Lung (tissue), 12 donors: ENCODE measurements around the gene TFCP2. TPM values are rescaled to one million over a fixed set of nuclear protein-coding genes. Genes with fewer than 3 reads are reported as not detected.

Experiments used
- ATAC-seq: fragments of 200-7000 bp; cut with Tn5 transposase; one replicate; pipeline ENCODE4 v1.9.1; 2020; ENCODE audit warnings: moderate number of reproducible peaks; ENCODE audit not compliant: insufficient read depth, low FRiP score
- DNase-seq, 3 donors: peaks; one replicate each; pipeline ENCODE4 v3.0.0-alpha.2; 2013 to 2017
- H3K27ac ChIP-seq, 2 donors: one replicate each; pipeline ENCODE4 v1.5.1; 2013; ENCODE audit warnings: mild to moderate bottlenecking in 2 of 2, moderate library complexity in 2 of 2, control low read depth in 1 of 2, inconsistent platforms in 1 of 2, low read depth in 1 of 2, low read length in 1 of 2
- H3K27me3 ChIP-seq, 3 donors: one replicate each; pipeline ENCODE4 v1.5.1; 2013; ENCODE audit warnings: low read length in 2 of 3; ENCODE audit not compliant: control insufficient read depth in 3 of 3, insufficient read depth in 3 of 3
- H3K36me3 ChIP-seq, 4 donors: one replicate each; pipeline ENCODE4 v1.5.1; 2013; ENCODE audit warnings: low read length in 4 of 4, mild to moderate bottlenecking in 1 of 4, moderate library complexity in 1 of 4; ENCODE audit not compliant: control insufficient read depth in 4 of 4, insufficient read depth in 4 of 4
- H3K4me1 ChIP-seq, 5 donors: one replicate each; pipeline ENCODE4 v1.5.1; 2013; ENCODE audit warnings: low read length in 5 of 5, mild to moderate bottlenecking in 2 of 5, moderate library complexity in 1 of 5; ENCODE audit not compliant: control insufficient read depth in 5 of 5, insufficient read depth in 5 of 5
- H3K4me3 ChIP-seq: one replicate; pipeline ENCODE4 v1.5.1; 2013; ENCODE audit warnings: mild to moderate bottlenecking, control low read depth, moderate library complexity
- H3K9ac ChIP-seq, 2 donors: one replicate each; pipeline ENCODE4 v1.5.1; 2013; ENCODE audit warnings: low read length in 2 of 2, control low read depth in 1 of 2; ENCODE audit not compliant: insufficient read depth in 1 of 2
- H3K9me3 ChIP-seq, 4 donors: one replicate each; pipeline ENCODE4 v1.5.1; 2013; ENCODE audit warnings: low read length in 3 of 4, mild to moderate bottlenecking in 1 of 4, moderate library complexity in 1 of 4; ENCODE audit not compliant: control insufficient read depth in 4 of 4, insufficient read depth in 3 of 4
- WGBS, 2 donors: extraction: QIAGEN DNeasy Blood & Tissue Kit; methylation state at CpG; one replicate each; pipeline ENCODE4 v1.1.7; 2013; 5-methylcytosine and 5-hydroxymethylcytosine counted together
- polyA plus RNA-seq, 2 donors: library from polyadenylated mRNA; stranded (reverse); fragments of 200-250 nt; gene quantifications; one replicate each; pipeline ENCODE4 v1.2.1, GENCODE V29; 2013
- total RNA-seq, 2 donors: library from RNA; depleted of rRNA in 1 of 2; stranded (reverse); fragments of >200 nt in 1 of 2; gene quantifications; one replicate each; pipeline ENCODE4 v1.2.1, GENCODE V29; 2014 to 2021
- TF ChIP-seq, protein P1 (sequence below): IDR thresholded peaks from 2 replicates; pipeline ENCODE4 v1.5.1; 2012; ENCODE audit warnings: mild to moderate bottlenecking; ENCODE audit errors: control extremely low read depth, extremely low read depth
- donor health status: control.
- donor health status: control.
- donor health status: Bipolar disorder and iron deficiency.
- donor health status: healthy.
- donor health status: DM: yes; HTN: yes; CAD: no.

TFCP2 gene
- total and polyA plus RNA-seq, 4 donors: 9.6 to 27.5 (median 19.0) TPM

- no peaks in the 10 kb centered on the region for H3K9me3 ChIP-seq
- H3K36me3 ChIP-seq: peaks cover 0 to 9% (median 4%) of the 10 kb centered on the region in 4 donors
- H3K4me1 ChIP-seq: no peaks in the 10 kb centered on the region
- H3K9ac ChIP-seq: no peak overlapping the region
- TF ChIP-seq, protein P1, sequence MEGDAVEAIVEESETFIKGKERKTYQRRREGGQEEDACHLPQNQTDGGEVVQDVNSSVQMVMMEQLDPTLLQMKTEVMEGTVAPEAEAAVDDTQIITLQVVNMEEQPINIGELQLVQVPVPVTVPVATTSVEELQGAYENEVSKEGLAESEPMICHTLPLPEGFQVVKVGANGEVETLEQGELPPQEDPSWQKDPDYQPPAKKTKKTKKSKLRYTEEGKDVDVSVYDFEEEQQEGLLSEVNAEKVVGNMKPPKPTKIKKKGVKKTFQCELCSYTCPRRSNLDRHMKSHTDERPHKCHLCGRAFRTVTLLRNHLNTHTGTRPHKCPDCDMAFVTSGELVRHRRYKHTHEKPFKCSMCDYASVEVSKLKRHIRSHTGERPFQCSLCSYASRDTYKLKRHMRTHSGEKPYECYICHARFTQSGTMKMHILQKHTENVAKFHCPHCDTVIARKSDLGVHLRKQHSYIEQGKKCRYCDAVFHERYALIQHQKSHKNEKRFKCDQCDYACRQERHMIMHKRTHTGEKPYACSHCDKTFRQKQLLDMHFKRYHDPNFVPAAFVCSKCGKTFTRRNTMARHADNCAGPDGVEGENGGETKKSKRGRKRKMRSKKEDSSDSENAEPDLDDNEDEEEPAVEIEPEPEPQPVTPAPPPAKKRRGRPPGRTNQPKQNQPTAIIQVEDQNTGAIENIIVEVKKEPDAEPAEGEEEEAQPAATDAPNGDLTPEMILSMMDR: no peak
- no peaks in the 10 kb centered on the region for H3K27me3 ChIP-seq
- 94 to 100% methylated on average over 2 of the region's 2 CpGs for WGBS, 2 donors
- no peak for DNase-seq
- H3K4me3 ChIP-seq: no peak overlapping the region
- ATAC-seq: no peak
- no peak overlapping the region for H3K27ac ChIP-seq
Measured at GRCh38 chr12:51126297-51126696, 46.6 kb downstream of the TFCP2 start.

DNA sequence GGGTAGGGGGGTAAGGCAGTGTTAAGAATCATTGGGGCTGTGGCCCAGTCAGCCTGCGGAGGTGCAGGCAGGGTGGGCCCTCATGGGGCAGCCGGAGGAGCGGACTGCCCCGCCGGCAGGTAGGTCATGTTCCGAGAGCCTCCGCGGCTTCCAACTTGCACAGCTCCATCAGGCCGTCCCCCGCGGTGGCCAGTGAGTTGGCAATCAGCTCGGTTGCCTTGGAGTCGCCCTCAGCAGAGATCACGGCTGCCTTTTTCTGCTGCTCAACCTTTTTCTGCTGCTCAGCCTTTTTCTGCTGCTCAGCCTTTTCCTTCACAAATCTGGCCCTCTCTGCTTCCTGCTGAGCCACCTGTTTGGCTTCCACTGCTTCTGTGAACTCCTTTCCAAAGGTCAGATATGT lies 48.4 kb downstream of the TFCP2 start:
- WGBS, 2 donors: 95 to 97% methylated on average over 14 of the region's 14 CpGs
- ATAC-seq (no peak), DNase-seq (no peak)
- Histone ChIP-seq H3K36me3 (peaks cover 0 to 9% (median 4%) of the 10 kb centered on the region in 4 donors), H3K9ac (no peak overlapping the region), H3K27me3 (no peaks in the 10 kb centered on the region), H3K4me1 (no peaks in the 10 kb centered on the region), H3K27ac (no peak overlapping the region), H3K9me3 (no peaks in the 10 kb centered on the region), H3K4me3 (no peak overlapping the region)
- TF ChIP-seq, protein P1: no peak

- ATAC-seq: no peak
- no peak for DNase-seq
- H3K9me3 ChIP-seq: no peaks in the 10 kb centered on the region
- H3K27me3 ChIP-seq: no peaks in the 10 kb centered on the region
- peaks cover 2 to 12% (median 7%) of the 10 kb centered on the region in 4 donors for H3K36me3 ChIP-seq
- H3K27ac ChIP-seq: no peak overlapping the region
- H3K4me1 ChIP-seq: no peaks in the 10 kb centered on the region
- TF ChIP-seq, protein P1: no peak
- no peak overlapping the region for H3K4me3 ChIP-seq
- H3K9ac ChIP-seq: no peak overlapping the region
Measured at GRCh38 chr12:51122844-51123243, 50.1 kb downstream of the TFCP2 start.

DNA sequence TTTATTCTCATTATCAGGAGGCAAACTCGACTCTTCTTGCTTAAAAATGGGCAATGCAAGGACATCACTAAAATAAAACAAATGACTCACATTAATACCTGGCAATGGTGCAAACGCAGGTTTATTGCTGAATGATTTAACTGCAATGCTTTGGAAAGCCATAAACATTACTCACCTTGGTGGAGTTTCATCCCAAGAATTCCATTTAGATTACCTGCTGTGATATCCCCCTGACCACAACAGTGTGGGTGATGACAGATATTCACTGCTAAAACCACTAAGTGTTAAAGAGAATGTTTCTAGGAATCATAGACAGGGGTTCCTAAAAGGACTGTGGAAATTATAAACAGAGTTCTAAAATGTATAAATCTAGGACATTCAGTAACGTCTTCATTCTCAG lies 54.2 kb downstream of the TFCP2 start:
- Histone ChIP-seq H3K9me3 (no peaks in the 10 kb centered on the region), H3K27me3 (no peaks in the 10 kb centered on the region), H3K9ac (no peak overlapping the region), H3K27ac (no peak overlapping the region), H3K36me3 (peaks cover 3 to 18% (median 7%) of the 10 kb centered on the region in 4 donors), H3K4me3 (no peak overlapping the region), H3K4me1 (no peaks in the 10 kb centered on the region)
- TF ChIP-seq, protein P1: no peak
- 91 to 96% methylated on average over 3 of the region's 3 CpGs for WGBS, 2 donors
- DNase-seq (no peak), ATAC-seq (no peak)
